Gastrocnemius medialis (tissue), 4 donors: ENCODE results near the gene SOS2.

Source experiments
- CTCF ChIP-seq, 5 experiments: fragments of 450-650 bp in 3 of 5; fragments of 200-600 bp in 2 of 5; sonication (generic) in 2 of 5; IDR thresholded peaks in 4 of 5; conservative IDR thresholded peaks in 1 of 5; 1 replicate in 4 of 5; 2 replicates in 1 of 5; pipeline ENCODE4 v1.5.1; 2016 to 2019; ENCODE audit warnings: antibody characterized with exemption in 5 of 5, mild to moderate bottlenecking in 3 of 5, moderate library complexity in 3 of 5
- POLR2A ChIP-seq, 2 donors: fragments of 450-650 bp; IDR thresholded peaks; one replicate each; pipeline ENCODE4 v1.6.1; 2017; ENCODE audit warnings: antibody characterized with exemption in 2 of 2, mild to moderate bottlenecking in 2 of 2, moderate library complexity in 2 of 2

DNA sequence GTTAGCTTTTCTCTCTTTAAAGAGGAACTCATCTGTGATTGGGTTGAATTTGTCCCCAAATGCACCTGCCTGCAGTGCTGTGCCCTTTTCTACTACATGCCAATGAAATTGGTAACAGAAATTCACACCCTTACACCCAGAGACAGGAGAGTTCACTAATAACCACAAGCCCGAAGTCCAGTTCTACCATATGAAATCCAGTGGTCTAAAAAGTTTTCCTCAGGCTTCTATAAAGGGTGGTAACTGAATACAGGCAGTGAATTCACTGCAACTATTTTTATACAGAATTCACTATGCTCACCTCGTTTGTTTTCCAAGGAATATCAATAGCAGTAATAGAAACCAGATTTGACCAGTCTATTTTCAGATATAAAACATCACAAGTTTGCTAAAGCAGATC lies 31.5 kb upstream of the SOS2 start:
- no peak for TF ChIP-seq CTCF (IDR thresholded peaks at IDR 0.05 in 4 of 5, conservative IDR thresholded peaks at IDR 0.05 in 1 of 5)
- no peak for TF ChIP-seq POLR2A (IDR thresholded peaks at IDR 0.05)
